HEK293 (cell line): ENCODE measurements around the gene SLC38A9.
A peak's percentile ranks its signal among the peaks of the same experiment; 100 is the strongest.

ENCODE experiments used
- CTCF ChIA-PET: fragments of 350-600 bp; formaldehyde crosslinking; extraction: SDS; loops from one replicate; lab custom pipeline; 2021; ENCODE audit warnings: antibody characterized with exemption; lab: Yijun Ruan, JAX
- POLR2A ChIA-PET: fragments of 300-600 bp; formaldehyde crosslinking; extraction: SDS; loops from one replicate; lab custom pipeline; 2020; ENCODE audit warnings: antibody characterized with exemption, inconsistent platforms; lab: Yijun Ruan, JAX
- H3K27ac ChIP-seq: fragments of 200-500 bp; sonication (Bioruptor generic); 2 replicates; pipeline ENCODE4 v1.5.1; 2014; ENCODE audit warnings: low read depth, low read length, control low read depth, inconsistent platforms; ENCODE audit errors: extremely low read depth
- H3K36me3 ChIP-seq, 2 experiments: fragments of 200-500 bp in 1 of 2; sonication (Bioruptor generic) in 1 of 2; 1 replicate in 1 of 2; 2 replicates in 1 of 2; pipeline ENCODE4 v1.5.1; 2014 to 2017; ENCODE audit warnings: inconsistent platforms in 2 of 2, low read length in 2 of 2; ENCODE audit not compliant: control insufficient read depth in 2 of 2, insufficient read depth in 1 of 2
- H3K4me1 ChIP-seq: fragments of 200-500 bp; sonication (Bioruptor generic); 2 replicates; pipeline ENCODE4 v1.5.1; 2014; ENCODE audit warnings: mild to moderate bottlenecking, low read length, inconsistent platforms; ENCODE audit not compliant: control insufficient read depth, insufficient read depth
- H3K4me3 ChIP-seq: 2 replicates; pipeline ENCODE4 v1.5.1; 2011; ENCODE audit warnings: low read depth, mild to moderate bottlenecking, control low read depth, low read length, moderate library complexity
- H3K9me3 ChIP-seq: fragments of 200-500 bp; sonication (Bioruptor generic); 2 replicates; pipeline ENCODE4 v1.5.1; 2014; ENCODE audit warnings: low read depth, low read length, inconsistent platforms; ENCODE audit not compliant: control insufficient read depth, insufficient read depth
- KLF10 ChIP-seq: fragments of 450-650 bp; IDR thresholded peaks from 2 replicates; pipeline ENCODE4 v1.5.1; 2018; ENCODE audit warnings: missing biosample characterization, mild to moderate bottlenecking, missing genetic modification characterization
- PBX3 ChIP-seq: sonication (generic); formaldehyde crosslinking; IDR thresholded peaks from 2 replicates; pipeline ENCODE4 v1.8.1; 2022; ENCODE audit warnings: mild to moderate bottlenecking, moderate library complexity, missing genetic modification reagents
- PRDM1 ChIP-seq: fragments of 450-650 bp; formaldehyde crosslinking; IDR thresholded peaks from 2 replicates; pipeline ENCODE4; 2016; ENCODE audit warnings: missing biosample characterization, missing genetic modification characterization
- SCRT2 ChIP-seq: fragments of 450-650 bp; formaldehyde crosslinking; IDR thresholded peaks from 2 replicates; pipeline ENCODE4 v1.5.1; 2016; ENCODE audit warnings: missing biosample characterization, missing genetic modification characterization
- ZBTB11 ChIP-seq: fragments of 450-650 bp; formaldehyde crosslinking; conservative IDR thresholded peaks from 2 replicates; pipeline ENCODE4 v1.5.1; 2016; ENCODE audit warnings: low read depth, missing biosample characterization, missing genetic modification characterization
- ZBTB7A ChIP-seq: fragments of 450-650 bp; formaldehyde crosslinking; IDR thresholded peaks from 2 replicates; pipeline ENCODE4 v1.5.1; 2016; ENCODE audit warnings: low read depth, missing biosample characterization, missing genetic modification characterization
- ZNF174 ChIP-seq: fragments of 450-650 bp; formaldehyde crosslinking; IDR thresholded peaks from 2 replicates; pipeline ENCODE4 v1.5.0; 2017; ENCODE audit warnings: missing biosample characterization, mild to moderate bottlenecking, missing genetic modification characterization
- ZNF184 ChIP-seq: fragments of 450-650 bp; IDR thresholded peaks from 2 replicates; pipeline ENCODE4 v1.5.1; 2018; ENCODE audit warnings: missing biosample characterization, mild to moderate bottlenecking, missing genetic modification characterization
- ZNF2 ChIP-seq: fragments of 450-650 bp; formaldehyde crosslinking; IDR thresholded peaks from 2 replicates; pipeline ENCODE4 v1.5.1; 2016; ENCODE audit warnings: missing biosample characterization, missing genetic modification characterization
- ZNF292 ChIP-seq: fragments of 450-650 bp; formaldehyde crosslinking; IDR thresholded peaks from 2 replicates; pipeline ENCODE4 v1.5.1; 2016; ENCODE audit warnings: low read depth, missing biosample characterization, missing genetic modification characterization, borderline replicate concordance
- ZNF324 ChIP-seq: fragments of 450-650 bp; formaldehyde crosslinking; IDR thresholded peaks from 2 replicates; pipeline ENCODE4 v1.5.1; 2016; ENCODE audit warnings: missing biosample characterization, missing genetic modification characterization
- ZNF510 ChIP-seq: fragments of 450-650 bp; formaldehyde crosslinking; IDR thresholded peaks from 2 replicates; pipeline ENCODE4 v1.5.1; 2018; ENCODE audit warnings: mild to moderate bottlenecking, missing genetic modification characterization, missing biosample characterization; ENCODE audit not compliant: insufficient replicate concordance
- ZNF513 ChIP-seq: fragments of 450-650 bp; IDR thresholded peaks from 2 replicates; pipeline ENCODE4 v1.5.1; 2018; ENCODE audit warnings: missing biosample characterization, missing genetic modification characterization
- ZNF555 ChIP-seq: fragments of 450-650 bp; formaldehyde crosslinking; conservative IDR thresholded peaks from 2 replicates; pipeline ENCODE4 v1.5.1; 2017; ENCODE audit warnings: missing biosample characterization, mild to moderate bottlenecking, missing genetic modification characterization, inconsistent platforms
- ZNF561 ChIP-seq: fragments of 450-650 bp; IDR thresholded peaks from 2 replicates; pipeline ENCODE4 v1.5.1; 2018; ENCODE audit warnings: missing biosample characterization, missing genetic modification characterization, borderline replicate concordance
- ZNF623 ChIP-seq: fragments of 450-650 bp; formaldehyde crosslinking; IDR thresholded peaks from 2 replicates; pipeline ENCODE4 v1.5.1; 2016; ENCODE audit warnings: missing biosample characterization, missing genetic modification characterization
- ZNF670 ChIP-seq: fragments of 450-650 bp; formaldehyde crosslinking; IDR thresholded peaks from 2 replicates; pipeline ENCODE4 v1.5.1; 2016; ENCODE audit warnings: missing biosample characterization, missing genetic modification characterization, low read depth
- ZNF677 ChIP-seq: fragments of 450-650 bp; IDR thresholded peaks from 2 replicates; pipeline ENCODE4 v1.5.0; 2018; ENCODE audit warnings: missing biosample characterization, mild to moderate bottlenecking, missing genetic modification characterization, moderate library complexity
- ZNF692 ChIP-seq: fragments of 450-650 bp; formaldehyde crosslinking; IDR thresholded peaks from 2 replicates; pipeline ENCODE4 v1.5.1; 2016; ENCODE audit warnings: missing biosample characterization, missing genetic modification characterization
- ZNF785 ChIP-seq: fragments of 450-650 bp; formaldehyde crosslinking; IDR thresholded peaks from 2 replicates; pipeline ENCODE4 v1.5.1; 2016; ENCODE audit warnings: missing biosample characterization, missing genetic modification characterization
- ZNF830 ChIP-seq: fragments of 450-650 bp; IDR thresholded peaks from 2 replicates; pipeline ENCODE4 v1.5.0; 2018; ENCODE audit warnings: missing biosample characterization, missing genetic modification characterization, low read depth, mild to moderate bottlenecking, moderate library complexity
- ZNF843 ChIP-seq: fragments of 450-650 bp; formaldehyde crosslinking; IDR thresholded peaks from 2 replicates; pipeline ENCODE4 v1.5.1; 2016; ENCODE audit warnings: missing biosample characterization, missing genetic modification characterization
- TF ChIP-seq, protein P1 (sequence below): fragments of 450-650 bp; formaldehyde crosslinking; IDR thresholded peaks from 2 replicates; pipeline ENCODE4 v1.5.1; 2016; ENCODE audit warnings: missing biosample characterization, missing genetic modification characterization

SLC38A9 gene, protein sequence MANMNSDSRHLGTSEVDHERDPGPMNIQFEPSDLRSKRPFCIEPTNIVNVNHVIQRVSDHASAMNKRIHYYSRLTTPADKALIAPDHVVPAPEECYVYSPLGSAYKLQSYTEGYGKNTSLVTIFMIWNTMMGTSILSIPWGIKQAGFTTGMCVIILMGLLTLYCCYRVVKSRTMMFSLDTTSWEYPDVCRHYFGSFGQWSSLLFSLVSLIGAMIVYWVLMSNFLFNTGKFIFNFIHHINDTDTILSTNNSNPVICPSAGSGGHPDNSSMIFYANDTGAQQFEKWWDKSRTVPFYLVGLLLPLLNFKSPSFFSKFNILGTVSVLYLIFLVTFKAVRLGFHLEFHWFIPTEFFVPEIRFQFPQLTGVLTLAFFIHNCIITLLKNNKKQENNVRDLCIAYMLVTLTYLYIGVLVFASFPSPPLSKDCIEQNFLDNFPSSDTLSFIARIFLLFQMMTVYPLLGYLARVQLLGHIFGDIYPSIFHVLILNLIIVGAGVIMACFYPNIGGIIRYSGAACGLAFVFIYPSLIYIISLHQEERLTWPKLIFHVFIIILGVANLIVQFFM

GRCh38 chr5:55712023-55712859 is at the start of gene SLC38A9:
Gene SLC38A9, minus strand, starts transcription at chr5:55712324. Its CDS starts 14,366 bp downstream, at chr5:55697958.
- H3K4me3 ChIP-seq, result peak within 1 kb of the TSS; percentile 99
- CTCF ChIA-PET, result interaction anchor here (0.6 to 1.2 kb wide), 4 partner anchors 100 to 319 kb away, joined by 4 to 5 read pairs (median 4); no protein-coding TSS in a partner anchor
- H3K4me1 ChIP-seq, result no peaks in the 10 kb centered on the region
- POLR2A ChIA-PET, result interaction anchor here (0.6 to 1.0 kb wide), 2 partner anchors 405 to 553 kb away, joined by 3 read pairs; partner anchors contain the start of genes DHX29 and MTREX
- peaks cover 0 to 16% of the 10 kb centered on the region in 2 experiments; a peak in 2 of 3 replicates for H3K36me3 ChIP-seq
- no peaks in the 10 kb centered on the region; the same call in 1 of the 2 replicates for H3K9me3 ChIP-seq
- peak within 1 kb of the TSS; percentile 12; the same call in 1 of the 2 replicates for H3K27ac ChIP-seq
- TF ChIP-seq ZNF292 (tag by site-specific recombination), result no peak
- peak; percentile 62; the same call in 1 of the 2 replicates for TF ChIP-seq PBX3 (CRISPR knock-in tag)
- TF ChIP-seq, protein P1, sequence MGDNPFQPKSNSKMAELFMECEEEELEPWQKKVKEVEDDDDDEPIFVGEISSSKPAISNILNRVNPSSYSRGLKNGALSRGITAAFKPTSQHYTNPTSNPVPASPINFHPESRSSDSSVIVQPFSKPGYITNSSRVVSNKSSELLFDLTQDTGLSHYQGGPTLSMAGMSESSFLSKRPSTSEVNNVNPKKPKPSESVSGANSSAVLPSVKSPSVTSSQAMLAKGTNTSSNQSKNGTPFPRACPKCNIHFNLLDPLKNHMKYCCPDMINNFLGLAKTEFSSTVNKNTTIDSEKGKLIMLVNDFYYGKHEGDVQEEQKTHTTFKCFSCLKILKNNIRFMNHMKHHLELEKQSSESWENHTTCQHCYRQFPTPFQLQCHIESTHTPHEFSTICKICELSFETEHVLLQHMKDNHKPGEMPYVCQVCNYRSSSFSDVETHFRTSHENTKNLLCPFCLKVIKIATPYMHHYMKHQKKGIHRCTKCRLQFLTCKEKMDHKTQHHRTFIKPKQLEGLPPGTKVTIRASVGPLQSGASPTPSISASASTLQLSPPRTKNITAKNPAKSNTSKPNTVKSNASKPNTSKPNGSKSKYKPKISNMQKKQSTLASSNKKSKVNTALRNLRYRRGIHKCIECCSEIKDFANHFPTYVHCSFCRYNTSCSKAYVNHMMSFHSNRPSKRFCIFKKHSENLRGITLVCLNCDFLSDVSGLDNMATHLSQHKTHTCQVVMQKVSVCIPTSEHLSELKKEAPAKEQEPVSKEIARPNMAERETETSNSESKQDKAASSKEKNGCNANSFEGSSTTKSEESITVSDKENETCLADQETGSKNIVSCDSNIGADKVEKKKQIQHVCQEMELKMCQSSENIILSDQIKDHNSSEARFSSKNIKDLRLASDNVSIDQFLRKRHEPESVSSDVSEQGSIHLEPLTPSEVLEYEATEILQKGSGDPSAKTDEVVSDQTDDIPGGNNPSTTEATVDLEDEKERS, result no peak
- TF ChIP-seq ZNF555, result no peak
- TF ChIP-seq ZBTB7A (tag by site-specific recombination), result no peak
- 0 out of 2 replicates have a peak, but pooled peaks have one; percentile 23 for TF ChIP-seq ZNF184 (tag by site-specific recombination)
- TF ChIP-seq ZNF830 (tag by site-specific recombination), result no peak
- no peak for TF ChIP-seq ZNF623 (tag by site-specific recombination)
- TF ChIP-seq ZBTB11 (tag by site-specific recombination), result peak; percentile 60
- TF ChIP-seq PRDM1 (tag by site-specific recombination), result no peak
- TF ChIP-seq ZNF513 (tag by site-specific recombination), result no peak
- peak; percentile 49; the same call in 1 of the 2 replicates for TF ChIP-seq KLF10 (tag by site-specific recombination)
- no peak for TF ChIP-seq ZNF670 (tag by site-specific recombination)
- no peak for TF ChIP-seq ZNF561 (tag by site-specific recombination)
- TF ChIP-seq ZNF843 (tag by site-specific recombination), result no peak
- TF ChIP-seq ZNF785, result no peak
- no peak; the same call in 1 of the 2 replicates for TF ChIP-seq ZNF2 (tag by site-specific recombination)
- TF ChIP-seq ZNF677 (tag by site-specific recombination), result no peak
- no peak for TF ChIP-seq ZNF174
- TF ChIP-seq ZNF324 (tag by site-specific recombination), result no peak
- peak; percentile 60; the same call in 1 of the 2 replicates for TF ChIP-seq ZNF692 (tag by site-specific recombination)
- TF ChIP-seq SCRT2 (tag by site-specific recombination), result peak; percentile 13; the same call in 1 of the 2 replicates
- TF ChIP-seq ZNF510 (tag by site-specific recombination), result no peak
